Erythroblast (primary cell): ENCODE measurements around the gene ADARB2.

ENCODE experiments used
- GATA1 ChIP-seq: IDR thresholded peaks from 2 replicates; pipeline ENCODE4 v1.6.1; 2011; ENCODE audit warnings: low read depth, mild to moderate bottlenecking, control low read depth, low read length, moderate library complexity
- POLR2A ChIP-seq: IDR thresholded peaks from 2 replicates; pipeline ENCODE4 v1.6.1; 2011; ENCODE audit warnings: mild to moderate bottlenecking, low read length

DNA sequence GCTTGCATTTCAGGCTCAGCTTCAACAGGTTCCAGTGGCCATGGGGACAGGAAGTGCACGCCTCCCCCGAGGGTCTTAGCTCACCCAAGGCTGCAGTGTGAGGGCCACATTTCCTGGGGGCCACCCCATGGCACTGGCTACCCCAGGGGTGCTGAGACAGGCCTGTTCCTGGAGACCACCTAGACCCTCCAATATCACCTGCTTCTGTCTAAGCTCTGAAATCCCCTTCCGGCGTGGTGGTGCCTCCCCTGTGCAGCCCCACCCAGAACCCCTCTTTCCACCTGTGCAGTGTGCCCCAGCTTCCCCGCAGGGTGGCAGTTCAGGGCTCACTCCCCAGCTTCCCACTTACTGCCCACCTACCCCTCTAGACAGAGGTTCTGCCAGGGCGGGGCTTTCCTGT is 83.1 kb downstream of the ADARB2 start:
- no peak for TF ChIP-seq POLR2A
- no peak for TF ChIP-seq GATA1
